WTC11 (cell line): ENCODE results near the gene GTF3C6. TPM values are rescaled to one million over a fixed set of nuclear protein-coding genes. Genes with fewer than 3 reads are reported as not detected.

Experiments
- ATAC-seq: fragments of 200-7000 bp; cut with Tn5 transposase; 2 replicates; pipeline ENCODE4 v1.10.0; 2021; ENCODE audit warnings: mild to moderate bottlenecking, moderate library complexity
- CTCF ChIA-PET: fragments of 300-600 bp; sonication (Branson Sonifier 250); formaldehyde crosslinking; loops from one replicate; lab custom pipeline; 2021; ENCODE audit warnings: antibody characterized with exemption; lab: Charles Lee
- POLR2A ChIA-PET: fragments of 350-600 bp; sonication (Branson Sonifier 250); formaldehyde crosslinking; loops from one replicate; lab custom pipeline; 2021; ENCODE audit warnings: antibody characterized with exemption; lab: Charles Lee
- DNase-seq: peaks from one replicate; pipeline ENCODE4 v3.0.0; 2021; ENCODE audit warnings: low spot score
- H3K27ac Mint-ChIP-seq: 2 replicates; pipeline ENCODE4 v1.8.0; 2021; ENCODE audit warnings: mixed read lengths
- H3K27me3 Mint-ChIP-seq: 2 replicates; pipeline ENCODE4 v1.8.0; 2021; ENCODE audit warnings: low read depth, mild to moderate bottlenecking, moderate library complexity, mixed read lengths
- H3K36me3 Mint-ChIP-seq: 2 replicates; pipeline ENCODE4 v1.8.0; 2021; ENCODE audit warnings: mixed read lengths
- H3K4me1 Mint-ChIP-seq: 2 replicates; pipeline ENCODE4 v1.8.0; 2022; ENCODE audit warnings: mixed read lengths
- H3K4me3 Mint-ChIP-seq: 2 replicates; pipeline ENCODE4 v1.8.0; 2021; ENCODE audit warnings: mild to moderate bottlenecking, moderate library complexity, mixed read lengths
- H3K9me3 Mint-ChIP-seq: 2 replicates; pipeline ENCODE4 v1.8.0; 2021; ENCODE audit warnings: mixed read lengths
- AFF4 ChIP-seq: sonication (generic); formaldehyde crosslinking; IDR thresholded peaks from 2 replicates; pipeline ENCODE4 v1.8.1; 2023; ENCODE audit warnings: mild to moderate bottlenecking, missing genetic modification reagents, borderline replicate concordance
- AR ChIP-seq: fragments of 250-450 bp; sonication (Bioruptor Pico); IDR thresholded peaks from 2 replicates; pipeline ENCODE4 v1.9.0; 2021; ENCODE audit warnings: mild to moderate bottlenecking
- ARID4B ChIP-seq: sonication (generic); formaldehyde crosslinking; IDR thresholded peaks from 2 replicates; pipeline ENCODE4 v1.8.0; 2023; ENCODE audit warnings: missing genetic modification reagents, mild to moderate bottlenecking, borderline replicate concordance
- ATF1 ChIP-seq: sonication (generic); formaldehyde crosslinking; IDR thresholded peaks from 2 replicates; pipeline ENCODE4 v1.8.1; 2023; ENCODE audit warnings: mild to moderate bottlenecking, moderate library complexity, missing genetic modification reagents
- ATF6 ChIP-seq: sonication (generic); formaldehyde crosslinking; IDR thresholded peaks from 2 replicates; pipeline ENCODE4 v1.8.1; 2023; ENCODE audit warnings: mild to moderate bottlenecking, missing genetic modification reagents
- CBFB ChIP-seq: sonication (generic); formaldehyde crosslinking; IDR thresholded peaks from 2 replicates; pipeline ENCODE4 v1.8.1; 2022; ENCODE audit warnings: mild to moderate bottlenecking, low read depth, missing genetic modification reagents
- GRHL2 ChIP-seq: fragments of 250-450 bp; sonication (Bioruptor Pico); IDR thresholded peaks from 2 replicates; pipeline ENCODE4 v1.8.0; 2022; ENCODE audit warnings: mild to moderate bottlenecking, moderate library complexity; ENCODE audit not compliant: insufficient replicate concordance, severe bottlenecking
- MXD4 ChIP-seq: fragments of 250-450 bp; sonication (Bioruptor Pico); IDR thresholded peaks from 2 replicates; pipeline ENCODE4 v1.8.0; 2021; ENCODE audit warnings: mild to moderate bottlenecking, moderate library complexity, borderline replicate concordance
- NFE2L1 ChIP-seq: sonication (generic); formaldehyde crosslinking; IDR thresholded peaks from 2 replicates; pipeline ENCODE4 v1.8.1; 2023; ENCODE audit warnings: missing genetic modification reagents
- NFYB ChIP-seq: sonication (generic); formaldehyde crosslinking; conservative IDR thresholded peaks from 2 replicates; pipeline ENCODE4 v1.8.0; 2022; ENCODE audit warnings: low read depth, missing genetic modification reagents
- ZBTB21 ChIP-seq: sonication (generic); formaldehyde crosslinking; IDR thresholded peaks from 2 replicates; pipeline ENCODE4 v1.8.1; 2023; ENCODE audit warnings: mild to moderate bottlenecking, missing genetic modification reagents, borderline replicate concordance
- ZNF138 ChIP-seq: sonication (generic); formaldehyde crosslinking; conservative IDR thresholded peaks from 2 replicates; pipeline ENCODE4 v1.8.1; 2022; ENCODE audit warnings: mild to moderate bottlenecking, moderate library complexity, missing genetic modification reagents
- ZNF263 ChIP-seq: sonication (generic); formaldehyde crosslinking; IDR thresholded peaks from 2 replicates; pipeline ENCODE4 v1.8.1; 2022; ENCODE audit warnings: low read depth, mild to moderate bottlenecking, moderate library complexity, missing genetic modification reagents
- ZNF416 ChIP-seq: fragments of 250-450 bp; sonication (Bioruptor Pico); IDR thresholded peaks from 2 replicates; pipeline ENCODE4 v1.9.0; 2021; ENCODE audit warnings: mild to moderate bottlenecking, inconsistent platforms
- ZNF512 ChIP-seq: sonication (generic); formaldehyde crosslinking; IDR thresholded peaks from 2 replicates; pipeline ENCODE4 v1.8.1; 2022; ENCODE audit warnings: missing genetic modification reagents, borderline replicate concordance
- total RNA-seq: library from RNA; stranded (reverse); gene quantifications from 3 replicates; pipeline ENCODE4 v1.2.3, GENCODE V29; 2021

The GTF3C6 gene
- total RNA-seq, 1 experiment from 2014 or later, result 69.0 TPM

GRCh38 chr6:111013144-111013915 is 54.8 kb downstream of the GTF3C6 start:
- Mint-ChIP-seq H3K36me3 (peaks cover 66% of the 10 kb centered on the region), H3K27ac (no peak overlapping the region; the same call in 1 of the 2 replicates)
- no peak for ATAC-seq

GRCh38 chr6:111015389-111016124 is 57.1 kb downstream of the GTF3C6 start:
- H3K27ac Mint-ChIP-seq, result no peak overlapping the region
- no peaks in the 10 kb centered on the region for H3K4me1 Mint-ChIP-seq
- no peak overlapping the region for H3K4me3 Mint-ChIP-seq
- peaks cover 11% of the 10 kb centered on the region for H3K9me3 Mint-ChIP-seq
- CTCF ChIA-PET, result no interaction called here
- ATAC-seq (no peak), DNase-seq (no peak)
- H3K36me3 Mint-ChIP-seq, result peaks cover 60% of the 10 kb centered on the region
- H3K27me3 Mint-ChIP-seq, result no peaks in the 10 kb centered on the region
- POLR2A ChIA-PET, result no interaction called here
- TF ChIP-seq ZNF512 (CRISPR knock-in tag) (no peak), NFE2L1 (CRISPR knock-in tag) (no peak), AR (CRISPR knock-in tag) (no peak), ARID4B (no peak), ZBTB21 (CRISPR knock-in tag) (no peak)

More at GRCh38 chr6:111013144-111013915, 54.8 kb downstream of the GTF3C6 start:
- ChIA-PET POLR2A (no interaction called here), CTCF (interaction anchor here (1.7 kb wide), 1 partner anchor 394 kb away, joined by 3 read pairs; no protein-coding TSS in a partner anchor)
- H3K9me3 Mint-ChIP-seq, result peaks cover 7% of the 10 kb centered on the region
- H3K4me1 Mint-ChIP-seq, result no peaks in the 10 kb centered on the region
- H3K27me3 Mint-ChIP-seq, result no peaks in the 10 kb centered on the region
- TF ChIP-seq AFF4 (CRISPR knock-in tag) (no peak), MXD4 (no peak), NFYB (CRISPR knock-in tag) (no peak), ATF1 (no peak), ZNF263 (CRISPR knock-in tag) (no peak), ZNF416 (no peak), GRHL2 (no peak), NFE2L1 (CRISPR knock-in tag) (no peak), ATF6 (CRISPR knock-in tag) (no peak), ZNF138 (no peak), CBFB (CRISPR knock-in tag) (no peak)
- DNase-seq, result no peak
- no peak overlapping the region for H3K4me3 Mint-ChIP-seq
